Keratinocyte (primary cell): ENCODE data around the gene GATAD1. TPM values are rescaled to one million over a fixed set of nuclear protein-coding genes. Genes with fewer than 3 reads are reported as not detected.
"Not testable (repeated sequence)": the region's sequence is repeated elsewhere in the genome, so short reads cannot be mapped to it uniquely, and the experiment has no call there.

Source experiments
- DNase-seq: peaks from one replicate; pipeline ENCODE4 v3.0.0-alpha.2; 2011; ENCODE audit warnings: low read depth, missing footprints, low spot score
- FAIRE-seq: peaks from 2 replicates; lab custom pipeline; 2011; peaks lifted over from hg19 to GRCh38; lab: Jason Lieb, UNC
- H2AFZ ChIP-seq: 2 replicates; pipeline ENCODE4 v1.6.0; 2012; ENCODE audit warnings: low read length, control low read depth, inconsistent platforms; ENCODE audit not compliant: control insufficient read depth
- H3K27ac ChIP-seq: 2 replicates; pipeline ENCODE4 v1.5.1; 2011; ENCODE audit warnings: low read length; ENCODE audit not compliant: control insufficient read depth, insufficient read depth
- H3K27me3 ChIP-seq: 3 replicates; pipeline ENCODE4 v1.6.0; 2011; ENCODE audit warnings: low read length; ENCODE audit not compliant: control insufficient read depth, insufficient read depth; ENCODE audit errors: extremely low read depth
- H3K36me3 ChIP-seq, 2 experiments: 2 replicates in 1 of 2; 3 replicates in 1 of 2; pipeline ENCODE4 v1.5.1; 2011; ENCODE audit warnings: low read length in 2 of 2, mild to moderate bottlenecking in 1 of 2; ENCODE audit not compliant: control insufficient read depth in 2 of 2, insufficient read depth in 2 of 2; ENCODE audit errors: extremely low read depth in 1 of 2
- H3K4me1 ChIP-seq: 3 replicates; pipeline ENCODE4 v1.5.1; 2011; ENCODE audit warnings: low read length; ENCODE audit not compliant: control insufficient read depth, insufficient read depth; ENCODE audit errors: extremely low read depth
- H3K4me2 ChIP-seq: 3 replicates; pipeline ENCODE4 v1.6.0; 2011; ENCODE audit warnings: low read depth, low read length; ENCODE audit not compliant: control insufficient read depth, insufficient read depth; ENCODE audit errors: extremely low read depth
- H3K4me3 ChIP-seq, 3 experiments: fragments of 200-600 bp in 1 of 3; sonication (generic) in 1 of 3; 2 replicates in 2 of 3; 3 replicates in 1 of 3; pipeline ENCODE4 v1.5.1; 2011 to 2016; ENCODE audit warnings: low read length in 3 of 3, mild to moderate bottlenecking in 3 of 3, control low read depth in 2 of 3, inconsistent platforms in 1 of 3, low read depth in 1 of 3, mixed read lengths in 1 of 3, mixed run types in 1 of 3, moderate library complexity in 1 of 3; ENCODE audit not compliant: control insufficient read depth in 2 of 3, insufficient read depth in 2 of 3; ENCODE audit errors: extremely low read depth in 1 of 3
- H3K79me2 ChIP-seq: 2 replicates; pipeline ENCODE4 v1.6.0; 2012; ENCODE audit warnings: low read length; ENCODE audit not compliant: control insufficient read depth, insufficient read depth
- H3K9ac ChIP-seq: 3 replicates; pipeline ENCODE4 v1.6.0; 2011; ENCODE audit warnings: low read length; ENCODE audit not compliant: control insufficient read depth, insufficient read depth; ENCODE audit errors: extremely low read depth
- H3K9me1 ChIP-seq: 3 replicates; pipeline ENCODE4 v1.6.0; 2011; ENCODE audit warnings: low read length; ENCODE audit not compliant: control insufficient read depth, insufficient read depth; ENCODE audit errors: extremely low read depth
- H3K9me3 ChIP-seq: 2 replicates; pipeline ENCODE4 v1.5.1; 2012; ENCODE audit warnings: low read depth, low read length; ENCODE audit not compliant: control insufficient read depth
- H4K20me1 ChIP-seq: 3 replicates; pipeline ENCODE4 v1.6.0; 2011; ENCODE audit warnings: low read length; ENCODE audit not compliant: control insufficient read depth, insufficient read depth; ENCODE audit errors: extremely low read depth
- dilution Hi-C: fragments of 300-500 bp; cut with MboI; formaldehyde crosslinking; loops from one replicate; pipeline ENCODE4 v1.7.0; 2020; ENCODE audit warnings: low sequenced_read_pairs; ENCODE audit not compliant: extremely low pct_ligation_motif_present
- polyA plus RNA-seq, 5 experiments: library from polyadenylated mRNA; depleted of rRNA in 3 of 5; stranded (reverse) in 3 of 5; stranded (forward) in 1 of 5; unstranded in 1 of 5; fragments of >200 nt; gene quantifications; 1 replicate in 1 of 5; 2 replicates in 3 of 5; 3 replicates in 1 of 5; pipeline versions ENCODE4 v1.2.1 to v1.2.3, GENCODE V29; 2011 to 2012; ENCODE audit warnings: missing spikeins in 2 of 5, low read depth in 1 of 5, low replicate concordance in 1 of 5

Gene GATAD1
- polyA plus RNA-seq, 1 donor (not counting 4 experiments of a cell fraction or from before 2014, with no cell fraction given), result 16.5 TPM

DNA sequence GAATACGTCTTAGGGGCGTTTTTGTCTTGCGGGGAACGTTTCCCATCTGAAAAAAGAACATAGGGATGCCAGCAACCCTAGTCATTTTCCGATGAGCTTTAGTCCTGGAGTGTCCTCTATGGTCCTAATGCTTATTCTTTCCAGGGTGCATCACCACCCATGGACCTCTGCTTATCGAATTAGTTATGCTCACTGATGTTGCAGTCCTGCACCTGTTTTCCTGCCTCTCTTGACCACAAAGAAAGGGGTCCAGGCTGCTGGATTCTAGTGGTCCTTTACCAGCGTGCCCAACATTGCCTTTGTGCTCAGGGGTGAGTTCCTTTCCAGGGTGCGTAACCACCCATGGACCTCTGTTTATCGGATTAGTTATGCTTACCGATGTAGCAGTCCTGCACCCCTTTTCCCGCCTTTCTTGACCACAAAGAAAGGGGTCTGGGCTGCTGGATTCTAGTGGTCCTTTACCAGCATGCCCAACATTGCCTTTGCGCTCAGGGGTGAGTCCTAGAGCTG, 28.0 kb downstream of the GATAD1 start:
- H4K20me1 ChIP-seq, FAIRE-seq, dilution Hi-C loops, DNase-seq, H3K4me1 ChIP-seq, H3K27ac ChIP-seq, H3K27me3 ChIP-seq, H3K9ac ChIP-seq, H2AFZ ChIP-seq, H3K4me3 ChIP-seq, H3K79me2 ChIP-seq, H3K4me2 ChIP-seq, H3K36me3 ChIP-seq, H3K9me3 ChIP-seq, H3K9me1 ChIP-seq: not testable (repeated sequence)

DNA sequence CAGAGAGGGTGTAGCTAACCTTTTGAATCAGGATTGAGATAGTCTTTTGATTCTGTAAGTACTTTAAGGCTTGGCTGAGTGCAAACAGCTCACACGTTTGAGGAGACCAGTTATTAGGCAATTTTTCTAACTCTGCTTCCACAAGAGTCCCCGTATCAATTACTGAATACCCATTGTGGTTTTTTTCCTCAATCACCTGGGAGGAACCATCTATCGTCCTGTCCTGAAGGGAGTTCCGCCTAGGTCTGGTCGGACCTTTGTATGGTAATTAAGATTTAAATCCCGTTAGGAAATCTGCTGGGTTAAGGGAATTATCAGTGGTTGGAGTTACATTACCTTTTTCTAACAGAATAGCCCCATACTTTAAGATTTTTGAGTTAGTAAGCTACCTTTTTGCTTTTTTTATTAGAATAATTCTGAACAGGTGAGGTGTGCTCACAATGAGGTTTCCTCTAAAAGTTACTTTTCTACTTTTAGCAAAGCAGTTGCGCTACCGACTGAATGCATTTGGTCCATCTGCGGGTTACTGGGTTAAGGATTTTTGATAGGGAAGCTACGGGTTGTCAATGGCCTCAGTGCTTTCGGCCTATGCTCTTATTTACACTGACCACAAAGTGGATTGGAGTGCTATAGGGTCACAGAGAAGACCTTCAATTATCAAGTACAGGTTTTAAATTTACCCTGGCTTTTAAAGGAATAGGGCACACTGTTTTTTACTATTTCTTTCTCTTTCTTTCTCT, 28.7 kb downstream of the GATAD1 start:
- H3K79me2 ChIP-seq, dilution Hi-C loops, H3K27ac ChIP-seq, FAIRE-seq, DNase-seq, H3K9me1 ChIP-seq, H3K36me3 ChIP-seq, H2AFZ ChIP-seq, H3K9ac ChIP-seq, H3K9me3 ChIP-seq, H4K20me1 ChIP-seq, H3K27me3 ChIP-seq, H3K4me3 ChIP-seq, H3K4me2 ChIP-seq, H3K4me1 ChIP-seq: not testable (repeated sequence)

DNA sequence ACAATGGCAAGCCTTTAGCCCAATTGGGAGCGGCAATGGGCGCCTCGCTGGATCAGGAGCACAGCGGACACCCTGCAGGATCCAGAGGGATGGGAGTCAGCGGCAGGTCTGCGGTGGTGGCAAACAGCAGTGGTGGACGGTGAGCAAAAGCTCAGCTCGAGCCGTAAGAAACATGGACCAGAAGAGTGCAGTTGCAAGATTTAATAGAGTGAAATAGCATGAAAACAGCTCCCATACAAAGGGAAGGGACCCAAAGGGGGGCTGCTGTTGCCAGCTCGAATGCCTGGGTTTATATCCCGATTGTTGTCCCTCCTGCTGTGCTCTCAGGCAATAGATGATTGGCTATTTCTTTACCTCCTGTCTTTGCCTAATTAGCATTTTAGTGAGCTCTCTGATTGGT, 30.4 kb downstream of the GATAD1 start, which contains the start of gene ERVW-1:
Gene ERVW-1 (minus strand): TSS at position 266 of the 400 bp plus-strand sequence. CDS start 7,565 bp downstream, outside the sequence.
- H3K27me3 ChIP-seq, H4K20me1 ChIP-seq, H2AFZ ChIP-seq, H3K9me1 ChIP-seq, FAIRE-seq, H3K9me3 ChIP-seq, H3K79me2 ChIP-seq, H3K4me3 ChIP-seq, H3K27ac ChIP-seq, DNase-seq, H3K4me2 ChIP-seq, H3K36me3 ChIP-seq, H3K9ac ChIP-seq, dilution Hi-C loops, H3K4me1 ChIP-seq: not testable (repeated sequence)
